ENCODE results near the gene STIP1. TPM values are rescaled to one million over a fixed set of nuclear protein-coding genes. Genes with fewer than 3 reads are reported as not detected.
"Not testable (repeated sequence)": the region's sequence is repeated elsewhere in the genome, so short reads cannot be mapped to it uniquely, and the experiment has no call there.

Gene STIP1
- total RNA-seq, 1 donor from 2014 or later, result 209 TPM

DNA sequence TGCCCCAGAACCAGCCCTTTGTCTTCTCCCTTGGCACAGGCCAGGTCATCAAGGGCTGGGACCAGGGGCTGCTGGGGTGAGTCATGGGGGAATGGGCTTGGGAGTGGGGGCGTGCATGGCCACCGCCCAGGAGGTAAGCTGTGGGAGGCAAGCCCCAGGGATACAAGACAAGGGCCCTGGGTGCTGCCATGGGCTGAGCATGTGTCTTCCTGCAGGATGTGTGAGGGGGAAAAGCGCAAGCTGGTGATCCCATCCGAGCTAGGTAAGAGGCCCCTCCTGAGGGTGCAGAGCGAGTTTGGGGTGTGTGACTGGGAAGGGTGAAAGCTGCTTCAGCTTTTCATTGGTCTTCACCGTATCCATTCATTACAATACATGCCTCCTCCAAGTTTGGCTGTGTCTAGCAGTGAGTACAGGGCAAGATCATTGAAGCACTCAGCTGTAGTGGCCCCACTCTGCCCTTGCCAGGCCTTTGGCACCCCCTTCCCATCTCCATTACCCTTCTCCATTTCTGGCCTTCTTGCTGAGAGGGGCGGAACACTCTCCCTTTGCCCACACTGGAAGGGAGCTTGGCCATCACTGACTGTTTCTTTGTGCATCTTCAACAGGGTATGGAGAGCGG lies 57.4 kb downstream of the STIP1 start:
- H3K27ac Mint-ChIP-seq, result no peak overlapping the region
- H3K9me3 Mint-ChIP-seq (ENCODE audit: low read depth), result no peaks in the 10 kb centered on the region
- TF ChIP-seq, protein P1, sequence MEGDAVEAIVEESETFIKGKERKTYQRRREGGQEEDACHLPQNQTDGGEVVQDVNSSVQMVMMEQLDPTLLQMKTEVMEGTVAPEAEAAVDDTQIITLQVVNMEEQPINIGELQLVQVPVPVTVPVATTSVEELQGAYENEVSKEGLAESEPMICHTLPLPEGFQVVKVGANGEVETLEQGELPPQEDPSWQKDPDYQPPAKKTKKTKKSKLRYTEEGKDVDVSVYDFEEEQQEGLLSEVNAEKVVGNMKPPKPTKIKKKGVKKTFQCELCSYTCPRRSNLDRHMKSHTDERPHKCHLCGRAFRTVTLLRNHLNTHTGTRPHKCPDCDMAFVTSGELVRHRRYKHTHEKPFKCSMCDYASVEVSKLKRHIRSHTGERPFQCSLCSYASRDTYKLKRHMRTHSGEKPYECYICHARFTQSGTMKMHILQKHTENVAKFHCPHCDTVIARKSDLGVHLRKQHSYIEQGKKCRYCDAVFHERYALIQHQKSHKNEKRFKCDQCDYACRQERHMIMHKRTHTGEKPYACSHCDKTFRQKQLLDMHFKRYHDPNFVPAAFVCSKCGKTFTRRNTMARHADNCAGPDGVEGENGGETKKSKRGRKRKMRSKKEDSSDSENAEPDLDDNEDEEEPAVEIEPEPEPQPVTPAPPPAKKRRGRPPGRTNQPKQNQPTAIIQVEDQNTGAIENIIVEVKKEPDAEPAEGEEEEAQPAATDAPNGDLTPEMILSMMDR (IDR thresholded peaks at IDR 0.05; ENCODE audit: unreplicated experiment), result no peak
- no peaks in the 10 kb centered on the region for H3K27me3 Mint-ChIP-seq
- peaks cover 11% of the 10 kb centered on the region for H3K4me1 Mint-ChIP-seq (ENCODE audit: low read depth)
- H3K36me3 Mint-ChIP-seq (ENCODE audit: insufficient read depth), result peaks cover 5% of the 10 kb centered on the region
- H3K4me3 Mint-ChIP-seq (ENCODE audit: low read depth), result peak overlapping the region; percentile 22
- no peak for DNase-seq (ENCODE audit: low spot score, unreplicated experiment)

DNA sequence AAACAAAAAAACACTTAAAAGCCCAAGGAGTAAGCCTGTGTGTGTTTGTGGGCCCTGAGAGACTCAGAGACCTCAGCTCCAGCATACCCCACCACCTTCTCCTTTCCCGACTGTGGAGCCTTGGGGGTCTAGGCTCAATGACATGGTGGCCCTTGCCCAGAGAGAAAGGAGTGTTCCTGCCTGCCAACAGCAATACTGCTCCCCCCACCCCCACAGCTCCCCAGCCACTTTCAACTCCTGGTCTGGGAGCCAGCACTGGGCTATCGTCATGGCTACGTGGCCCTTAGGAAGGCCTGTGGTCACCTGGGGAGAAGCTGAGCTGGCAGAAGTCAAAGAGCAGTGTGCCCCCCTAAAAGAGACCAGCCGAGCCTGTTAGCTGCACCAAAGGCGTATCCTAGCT lies 58.1 kb downstream of the STIP1 start:
- DNase-seq (ENCODE audit: low spot score, unreplicated experiment), result no peak
- Mint-ChIP-seq H3K36me3 (ENCODE audit: insufficient read depth) (peaks cover 4% of the 10 kb centered on the region), H3K4me1 (ENCODE audit: low read depth) (peaks cover 11% of the 10 kb centered on the region), H3K27ac (no peak overlapping the region), H3K27me3 (no peaks in the 10 kb centered on the region), H3K4me3 (ENCODE audit: low read depth) (peak overlapping the region; percentile 50), H3K9me3 (ENCODE audit: low read depth) (no peaks in the 10 kb centered on the region)
- TF ChIP-seq, protein P1 (IDR thresholded peaks at IDR 0.05; ENCODE audit: unreplicated experiment), result no peak

DNA sequence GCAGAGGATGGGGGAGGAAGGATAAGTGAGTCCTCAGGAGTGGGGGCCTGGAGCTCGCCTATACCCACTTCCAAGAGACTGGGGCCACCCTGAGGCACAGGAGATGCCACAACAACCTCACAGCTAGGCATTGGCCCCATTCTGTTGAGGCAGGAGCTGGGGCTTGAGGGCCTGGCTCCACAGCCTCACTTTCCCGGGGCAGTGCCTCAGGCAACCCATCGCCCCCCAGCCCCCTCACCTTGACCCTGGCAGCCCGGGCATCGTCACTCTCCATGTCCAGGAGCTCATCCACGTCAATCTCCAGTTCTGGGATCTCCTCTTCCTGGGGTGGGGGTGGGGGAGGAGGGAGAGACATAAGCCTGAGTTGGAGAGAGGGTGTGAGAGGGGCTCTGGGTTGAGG lies 59.0 kb downstream of the STIP1 start:
- peak overlapping the region; percentile 86 for H3K4me3 Mint-ChIP-seq (ENCODE audit: low read depth)
- no peak overlapping the region for H3K27ac Mint-ChIP-seq
- peaks cover 11% of the 10 kb centered on the region for H3K4me1 Mint-ChIP-seq (ENCODE audit: low read depth)
- H3K27me3 Mint-ChIP-seq, result peaks cover 2% of the 10 kb centered on the region
- peaks cover 4% of the 10 kb centered on the region for H3K36me3 Mint-ChIP-seq (ENCODE audit: insufficient read depth)
- no peak for DNase-seq (ENCODE audit: low spot score, unreplicated experiment)
- TF ChIP-seq, protein P1 (IDR thresholded peaks at IDR 0.05; ENCODE audit: unreplicated experiment), result no peak
- H3K9me3 Mint-ChIP-seq (ENCODE audit: low read depth), result no peaks in the 10 kb centered on the region

DNA sequence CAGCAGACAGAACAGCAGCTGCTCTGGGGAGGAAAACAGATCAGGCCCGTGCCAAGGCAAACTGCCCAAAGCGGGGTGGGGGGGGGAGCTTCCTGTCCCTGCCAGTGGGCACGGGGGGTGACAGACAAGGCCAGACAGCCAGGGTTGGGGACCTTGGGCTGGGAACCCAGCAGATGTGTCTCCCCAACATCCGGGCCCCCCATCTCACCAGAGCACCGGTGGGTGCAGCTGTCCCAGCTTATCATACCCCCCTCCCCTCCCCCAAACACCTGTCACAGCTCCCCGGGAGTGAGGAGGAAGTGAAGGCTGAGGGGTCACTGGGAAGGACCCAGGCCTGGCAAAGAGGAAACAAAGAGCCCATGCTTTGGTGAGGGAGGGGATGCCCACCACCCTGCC lies 59.4 kb downstream of the STIP1 start:
- Mint-ChIP-seq H3K9me3 (ENCODE audit: low read depth) (no peaks in the 10 kb centered on the region), H3K27me3 (peaks cover 3% of the 10 kb centered on the region), H3K36me3 (ENCODE audit: insufficient read depth) (peaks cover 4% of the 10 kb centered on the region), H3K27ac (peak overlapping the region; percentile 90), H3K4me3 (ENCODE audit: low read depth) (peak overlapping the region; percentile 86), H3K4me1 (ENCODE audit: low read depth) (peaks cover 8% of the 10 kb centered on the region)
- TF ChIP-seq, protein P1 (IDR thresholded peaks at IDR 0.05; ENCODE audit: unreplicated experiment), result no peak
- DNase-seq (ENCODE audit: low spot score, unreplicated experiment), result no peak

DNA sequence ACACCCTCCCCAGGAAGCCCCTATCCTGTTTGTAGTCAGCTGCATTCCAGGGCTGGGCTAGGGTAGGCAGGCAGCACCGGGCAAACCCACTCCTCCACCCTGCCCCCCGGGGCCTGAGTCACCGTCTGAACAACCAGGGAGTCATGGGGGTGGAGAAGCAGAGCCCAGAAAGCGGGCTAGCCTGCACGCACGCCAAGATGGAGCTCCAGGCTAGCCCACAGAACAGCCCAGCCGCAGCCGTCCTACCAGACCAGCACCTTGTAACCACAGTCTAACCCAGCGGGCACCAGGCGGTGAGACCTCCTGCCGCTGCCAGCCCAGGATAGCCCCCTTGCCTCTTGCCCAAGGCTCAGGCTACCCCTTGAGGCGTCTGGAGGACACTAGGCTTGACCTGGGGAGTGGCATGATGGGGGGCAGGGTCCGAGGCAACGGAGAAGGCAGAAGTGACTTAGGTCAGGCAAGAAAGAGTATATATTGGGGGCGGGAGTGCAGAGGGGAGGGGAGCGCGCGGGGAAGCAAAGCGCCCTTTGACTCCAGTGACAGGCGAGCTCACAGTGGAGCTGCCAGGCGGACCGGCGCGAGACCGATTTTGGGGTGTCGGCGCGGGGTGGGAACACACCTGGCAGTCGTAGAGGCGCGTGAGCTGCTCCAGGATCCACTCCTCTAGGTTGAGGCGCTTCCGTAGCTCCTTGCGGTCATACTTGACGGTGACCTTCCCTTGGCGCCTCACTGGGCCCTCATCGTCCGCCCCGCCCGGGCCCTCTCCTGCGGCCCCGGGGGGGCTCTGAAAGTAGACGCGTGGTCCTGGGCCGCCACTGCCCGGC lies 60.0 kb downstream of the STIP1 start:
- Mint-ChIP-seq H3K36me3 (ENCODE audit: insufficient read depth) (peaks cover 4% of the 10 kb centered on the region), H3K27ac (peak overlapping the region; percentile 90), H3K4me1 (ENCODE audit: low read depth) (peaks cover 6% of the 10 kb centered on the region), H3K27me3 (peaks cover 3% of the 10 kb centered on the region), H3K9me3 (ENCODE audit: low read depth) (no peaks in the 10 kb centered on the region), H3K4me3 (ENCODE audit: low read depth) (peak overlapping the region; percentile 86)
- no peak for DNase-seq (ENCODE audit: low spot score, unreplicated experiment)
- TF ChIP-seq, protein P1 (IDR thresholded peaks at IDR 0.05; ENCODE audit: unreplicated experiment), result no peak

DNA sequence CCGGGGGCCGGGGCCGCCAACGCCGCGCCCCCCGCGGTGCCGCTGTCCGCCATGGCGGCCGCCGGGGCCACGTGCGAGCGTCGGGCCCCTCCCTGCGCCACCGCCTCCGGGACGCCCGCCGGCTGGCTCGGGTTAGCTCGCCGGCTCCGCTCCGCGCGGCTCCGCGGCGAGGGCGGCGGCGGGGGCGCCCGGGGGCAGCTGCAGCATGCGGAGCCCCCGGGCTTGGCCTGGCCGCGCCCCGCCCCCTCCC lies 60.6 kb downstream of the STIP1 start:
- not testable (repeated sequence) for H3K4me1 Mint-ChIP-seq (ENCODE audit: low read depth); DNase-seq (ENCODE audit: low spot score, unreplicated experiment); H3K36me3 Mint-ChIP-seq (ENCODE audit: insufficient read depth); H3K27me3 Mint-ChIP-seq; H3K9me3 Mint-ChIP-seq (ENCODE audit: low read depth); H3K27ac Mint-ChIP-seq
- peak overlapping the region; percentile 86 for H3K4me3 Mint-ChIP-seq (ENCODE audit: low read depth)

Data from progenitor cell of endocrine pancreas (in vitro differentiated cells).